ENCODE measurements around the gene WDFY4.

WDFY4 gene

DNA sequence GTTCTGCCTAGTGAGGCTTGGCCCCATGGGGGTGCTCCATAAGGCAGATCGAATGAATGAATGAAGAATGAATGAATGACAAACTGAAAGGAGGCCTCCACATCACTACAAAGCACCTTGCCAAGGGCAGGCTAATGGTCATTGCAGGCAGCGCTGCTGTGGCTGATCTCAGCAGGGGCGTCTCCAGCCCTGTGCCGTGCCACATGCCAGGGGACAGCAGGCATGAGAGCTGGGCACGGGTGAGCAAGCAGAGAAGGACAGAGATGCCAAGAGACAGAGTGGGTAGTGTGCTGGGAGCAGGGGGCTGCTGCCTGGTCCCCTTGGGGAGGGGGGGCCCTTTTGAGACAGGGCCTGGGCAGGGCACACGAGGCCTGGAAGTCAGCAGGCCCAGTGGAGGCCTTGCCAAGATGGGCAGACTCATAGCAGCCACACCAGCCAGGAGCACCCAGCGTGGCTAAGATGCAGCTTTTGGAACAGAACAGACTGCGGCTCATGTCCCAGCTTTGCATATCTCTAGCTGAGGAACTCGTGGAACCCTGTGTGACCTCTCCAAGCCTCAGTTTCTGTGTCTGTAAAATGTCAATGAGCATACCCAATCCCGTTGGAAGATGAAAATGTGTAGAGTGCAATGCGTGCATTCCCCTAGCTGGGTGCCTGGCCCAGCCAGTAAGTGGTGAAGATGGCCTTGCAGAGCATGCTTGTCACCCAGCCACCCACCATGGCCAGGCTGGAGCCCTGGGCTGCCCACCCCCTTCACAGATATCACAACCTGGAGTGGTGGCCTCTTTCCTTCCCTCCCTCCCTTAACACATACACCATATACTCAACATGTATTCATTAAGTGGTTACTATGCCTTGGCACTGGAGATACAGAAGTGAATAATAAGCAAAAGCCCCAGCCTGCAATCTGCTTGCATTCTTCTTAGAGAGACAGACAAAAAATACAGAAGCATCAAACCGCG lies 316.0 kb downstream of the WDFY4 start:
- DNase-seq, result no peak

DNA sequence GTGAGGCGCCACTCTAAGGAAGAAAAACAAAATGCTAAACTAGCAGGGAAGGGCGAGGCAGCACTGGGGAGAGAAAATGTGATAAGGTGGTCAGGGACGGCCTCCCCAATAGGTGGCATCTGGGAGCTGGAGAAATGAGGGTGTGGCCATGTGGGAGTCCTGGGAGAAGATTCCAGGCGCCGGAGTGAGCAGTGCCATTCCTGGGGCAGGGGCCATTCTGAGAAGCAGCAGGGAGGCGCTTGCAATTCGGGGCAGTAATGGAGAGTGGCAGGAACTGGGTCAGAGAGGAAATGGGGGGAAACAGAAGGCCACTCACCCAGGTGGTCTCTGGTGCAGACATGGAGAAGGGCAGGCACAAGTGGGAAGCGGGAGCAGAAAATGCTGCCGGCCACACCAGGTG lies 316.7 kb downstream of the WDFY4 start:
- DNase-seq, result peak; percentile 13

DNA sequence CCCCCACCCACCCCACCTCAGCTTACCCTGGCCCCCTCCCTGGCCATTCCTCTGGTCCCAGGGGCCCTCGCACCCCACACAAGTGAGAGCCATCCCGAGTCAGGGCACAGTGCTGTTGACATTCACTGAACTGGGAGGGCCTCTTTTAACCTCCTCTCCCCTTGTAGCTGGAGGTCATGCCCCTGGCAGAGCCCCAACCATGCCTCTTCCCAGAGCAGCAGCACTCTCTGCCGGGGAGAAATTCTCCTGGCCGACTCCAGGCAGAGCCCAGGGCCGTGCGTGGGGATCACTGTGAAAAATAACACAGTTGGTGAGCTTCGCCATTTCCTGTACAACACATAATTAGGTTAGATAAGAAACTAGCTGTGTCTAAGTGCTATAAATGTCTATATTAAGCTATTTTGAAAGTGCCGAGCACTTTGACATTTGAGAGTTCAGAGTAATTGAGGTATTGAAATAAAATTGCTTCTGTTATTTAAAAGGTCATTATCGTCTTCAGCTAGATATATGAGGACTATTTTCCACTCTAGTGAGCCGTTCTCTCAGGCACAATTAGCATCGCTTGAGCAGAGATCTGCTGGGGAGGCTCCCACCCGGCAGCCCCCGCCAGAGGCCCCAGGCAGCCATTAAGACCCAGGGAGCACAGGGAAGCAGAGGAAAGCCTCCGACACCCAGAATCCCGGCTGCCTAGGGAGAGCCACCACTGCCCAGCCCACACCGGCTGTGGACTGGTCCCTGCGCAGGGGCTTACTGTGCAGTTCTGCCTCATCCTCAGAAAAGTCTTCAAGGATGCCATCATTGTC lies 317.4 kb downstream of the WDFY4 start:
- no peak for DNase-seq

- no peak for DNase-seq
Observed at GRCh38 chr10:49005270-49005669, 320.6 kb downstream of the WDFY4 start.

GRCh38 chr10:49007129-49007528 lies 322.5 kb downstream of the WDFY4 start:
- DNase-seq, result no peak

- DNase-seq, result no peak
Observed at GRCh38 chr10:49008091-49008490, 323.4 kb downstream of the WDFY4 start.

- no peak for DNase-seq
Observed at GRCh38 chr10:49008505-49009198, 324.0 kb downstream of the WDFY4 start.

DNA sequence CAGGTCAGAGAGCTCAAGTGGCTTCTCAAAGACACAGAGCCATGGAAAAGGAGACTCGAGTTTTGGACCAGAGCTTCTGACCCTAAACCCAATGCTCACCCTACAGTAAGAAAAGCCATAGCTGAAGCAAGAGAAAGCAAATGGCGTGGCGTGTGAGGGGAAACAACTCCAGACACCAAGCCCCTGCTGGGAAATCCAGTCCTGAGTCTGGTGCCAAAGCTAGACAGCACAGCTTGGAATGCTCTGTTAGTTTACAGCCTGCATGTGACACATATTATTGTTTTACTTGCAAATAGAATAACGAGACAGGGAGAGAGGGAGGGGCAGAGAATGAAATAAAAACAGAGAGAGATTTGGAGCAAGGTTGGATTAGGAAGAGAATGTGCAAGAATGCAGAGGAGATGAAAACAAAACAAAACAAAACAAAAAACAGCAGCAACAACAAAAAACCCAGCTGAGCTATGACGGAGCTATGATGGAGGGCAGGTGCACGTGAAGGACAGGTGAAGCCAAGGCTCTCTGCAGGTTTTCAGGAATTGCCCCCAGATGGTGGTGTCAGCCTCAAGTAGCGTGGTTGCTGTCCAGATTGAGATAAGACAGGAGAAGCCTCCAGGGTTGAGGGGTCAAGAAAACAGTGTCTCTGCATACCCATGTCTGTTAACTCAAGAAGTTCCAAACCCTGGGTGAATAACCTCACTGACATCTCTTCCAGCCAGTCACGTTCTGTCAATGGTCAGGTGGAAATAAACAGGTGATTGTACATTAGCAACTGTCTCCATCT lies 324.7 kb downstream of the WDFY4 start:
- DNase-seq, result no peak

GRCh38 chr10:49010295-49010694 lies 325.6 kb downstream of the WDFY4 start:
- DNase-seq, result no peak

GRCh38 chr10:49010865-49011264 lies 326.2 kb downstream of the WDFY4 start:
- DNase-seq, result no peak

DNA sequence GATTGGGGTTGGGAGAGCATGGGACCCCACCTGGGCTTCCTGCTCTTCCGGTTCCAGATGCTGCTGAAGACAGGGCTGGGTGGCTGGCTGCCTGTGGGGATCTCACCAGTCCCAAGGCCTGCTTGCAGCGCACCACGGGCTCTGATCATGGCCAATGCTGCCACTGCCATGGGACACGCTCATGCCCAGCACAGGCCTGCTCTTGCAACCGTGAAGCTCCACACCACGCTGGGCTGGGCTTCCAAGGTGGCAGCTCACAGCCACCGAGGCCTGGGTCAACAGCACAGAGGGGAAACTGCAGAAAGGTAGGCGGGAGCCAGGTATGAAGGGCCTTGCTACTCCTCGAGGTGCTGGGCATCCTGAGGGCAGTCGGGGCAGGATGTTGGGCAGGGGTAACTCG lies 327.1 kb downstream of the WDFY4 start:
- DNase-seq, result no peak

GRCh38 chr10:49012603-49013002 lies 327.9 kb downstream of the WDFY4 start:
- no peak for DNase-seq

GRCh38 chr10:49015700-49016099 lies 331.0 kb downstream of the WDFY4 start:
- DNase-seq, result no peak

GRCh38 chr10:49021685-49022084 lies 337.0 kb downstream of the WDFY4 start:
- DNase-seq, result no peak

GRCh38 chr10:49023071-49023470 lies 338.4 kb downstream of the WDFY4 start:
- no peak for DNase-seq

DNA sequence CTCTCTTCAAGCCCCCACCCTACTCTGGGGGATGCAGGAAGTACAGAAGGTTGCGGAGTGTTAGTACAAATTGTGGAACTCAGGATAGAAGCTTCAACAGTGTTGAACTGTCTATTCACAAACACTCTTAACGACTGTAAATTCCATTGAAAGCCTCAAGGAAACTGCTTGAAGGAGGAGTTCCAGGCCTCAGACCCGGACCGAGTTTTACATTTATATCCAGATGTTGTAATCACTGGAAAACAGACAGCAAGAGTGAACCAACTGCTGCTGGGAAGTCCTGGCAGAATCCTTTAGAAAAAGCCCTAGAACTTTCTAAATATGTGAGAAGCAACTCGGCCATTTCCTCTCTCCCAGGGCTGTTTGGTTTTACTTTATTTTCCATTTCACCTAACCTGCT lies 339.1 kb downstream of the WDFY4 start:
- peak; percentile 51 for DNase-seq

- DNase-seq, result peak; percentile 5
Observed at GRCh38 chr10:49024484-49024883, 339.8 kb downstream of the WDFY4 start.

GRCh38 chr10:49025347-49025983 lies 340.8 kb downstream of the WDFY4 start:
- DNase-seq, result no peak

- DNase-seq, result no peak
Observed at GRCh38 chr10:49028639-49029038, 344.0 kb downstream of the WDFY4 start.

DNA sequence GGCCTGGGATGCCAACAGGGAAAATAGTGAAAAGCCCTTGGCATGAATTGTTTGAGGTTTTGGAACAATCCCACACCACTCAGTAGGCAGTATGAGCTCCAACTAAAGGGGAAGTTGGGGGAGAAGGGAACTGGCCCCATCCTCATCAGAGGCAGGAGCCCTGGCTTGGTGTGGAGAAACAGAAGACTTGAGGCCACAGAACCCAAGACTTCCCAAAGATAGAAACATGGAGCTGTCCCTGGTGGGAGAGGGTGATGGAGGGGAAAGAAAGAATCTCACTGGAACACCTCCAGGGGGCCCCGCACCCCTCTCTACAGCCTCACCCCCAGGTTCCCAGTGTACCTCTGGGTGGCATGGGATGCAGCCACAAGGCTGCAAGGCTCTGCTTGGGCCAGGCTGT lies 345.0 kb downstream of the WDFY4 start:
- DNase-seq, result no peak
